ENCODE results near the gene CTIF.

DNA sequence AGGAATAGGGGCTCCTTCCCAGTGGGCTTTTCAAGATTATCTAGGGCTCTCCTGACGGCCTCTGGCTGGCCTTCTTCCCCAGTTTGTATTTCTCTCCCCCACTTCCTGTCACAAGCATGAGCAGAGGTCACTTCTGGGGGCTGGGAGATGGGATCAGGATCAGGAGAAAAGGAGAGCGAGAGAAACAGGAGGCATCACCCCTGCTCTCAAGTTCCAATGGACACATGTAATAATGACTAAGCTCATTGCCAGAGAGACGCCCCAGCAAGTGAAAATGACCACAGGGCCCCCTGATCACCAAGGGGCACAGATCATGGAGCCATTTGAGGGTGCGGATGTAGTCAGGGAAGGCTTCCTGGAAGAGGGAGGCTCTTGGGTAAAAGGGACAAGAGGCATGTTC lies 319.8 kb downstream of the CTIF start:
- TF ChIP-seq POLR2AphosphoS5 (IDR thresholded peaks at IDR 0.05), result no peak
- no peak for TF ChIP-seq EZH2 (IDR thresholded peaks at IDR 0.05; ENCODE audit: borderline replicate concordance, insufficient read depth, low read length, poor library complexity, severe bottlenecking)
- TF ChIP-seq, protein P1, sequence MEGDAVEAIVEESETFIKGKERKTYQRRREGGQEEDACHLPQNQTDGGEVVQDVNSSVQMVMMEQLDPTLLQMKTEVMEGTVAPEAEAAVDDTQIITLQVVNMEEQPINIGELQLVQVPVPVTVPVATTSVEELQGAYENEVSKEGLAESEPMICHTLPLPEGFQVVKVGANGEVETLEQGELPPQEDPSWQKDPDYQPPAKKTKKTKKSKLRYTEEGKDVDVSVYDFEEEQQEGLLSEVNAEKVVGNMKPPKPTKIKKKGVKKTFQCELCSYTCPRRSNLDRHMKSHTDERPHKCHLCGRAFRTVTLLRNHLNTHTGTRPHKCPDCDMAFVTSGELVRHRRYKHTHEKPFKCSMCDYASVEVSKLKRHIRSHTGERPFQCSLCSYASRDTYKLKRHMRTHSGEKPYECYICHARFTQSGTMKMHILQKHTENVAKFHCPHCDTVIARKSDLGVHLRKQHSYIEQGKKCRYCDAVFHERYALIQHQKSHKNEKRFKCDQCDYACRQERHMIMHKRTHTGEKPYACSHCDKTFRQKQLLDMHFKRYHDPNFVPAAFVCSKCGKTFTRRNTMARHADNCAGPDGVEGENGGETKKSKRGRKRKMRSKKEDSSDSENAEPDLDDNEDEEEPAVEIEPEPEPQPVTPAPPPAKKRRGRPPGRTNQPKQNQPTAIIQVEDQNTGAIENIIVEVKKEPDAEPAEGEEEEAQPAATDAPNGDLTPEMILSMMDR (IDR thresholded peaks at IDR 0.05; ENCODE audit: poor library complexity, severe bottlenecking), result no peak
- no peak for TF ChIP-seq TAF1 (IDR thresholded peaks at IDR 0.05; ENCODE audit: low read depth)

Measured in neural cell (in vitro differentiated cells).